HG03442 (cell line): Measurements from ENCODE around the gene ABCC6.
"Not testable (repeated sequence)": the region's sequence is repeated elsewhere in the genome, so short reads cannot be mapped to it uniquely, and the experiment has no call there.

Source experiments
- ATAC-seq: cut with Tn5 transposase; IDR thresholded peaks from one replicate; pipeline ENCODE4 v1.9.1; 2021; ENCODE audit warnings: mild to moderate bottlenecking, moderate library complexity; ENCODE audit not compliant: unreplicated experiment

Gene ABCC6

GRCh38 chr16:16223662-16224241 lies 458 bp upstream of the ABCC6 start:
- not testable (repeated sequence) for ATAC-seq

- ATAC-seq = not testable (repeated sequence)
Measured at GRCh38 chr16:16221382-16221781, 1.9 kb downstream of the ABCC6 start.

- ATAC-seq = not testable (repeated sequence)
Measured at GRCh38 chr16:16220449-16220848, 2.8 kb downstream of the ABCC6 start.

- ATAC-seq = not testable (repeated sequence)
Measured at GRCh38 chr16:16218787-16219186, 4.5 kb downstream of the ABCC6 start.

- ATAC-seq = not testable (repeated sequence)
Measured at GRCh38 chr16:16218349-16218748, 4.9 kb downstream of the ABCC6 start.

GRCh38 chr16:16213863-16214293 lies 9.4 kb downstream of the ABCC6 start:
- not testable (repeated sequence) for ATAC-seq

GRCh38 chr16:16211404-16211803 lies 11.9 kb downstream of the ABCC6 start:
- not testable (repeated sequence) for ATAC-seq

GRCh38 chr16:16208461-16208860 lies 14.8 kb downstream of the ABCC6 start:
- ATAC-seq = not testable (repeated sequence)

GRCh38 chr16:16207787-16208334 lies 15.4 kb downstream of the ABCC6 start:
- ATAC-seq = not testable (repeated sequence)

GRCh38 chr16:16207097-16207786 lies 16.1 kb downstream of the ABCC6 start:
- not testable (repeated sequence) for ATAC-seq

GRCh38 chr16:16205864-16206263 lies 17.4 kb downstream of the ABCC6 start:
- ATAC-seq = not testable (repeated sequence)

- ATAC-seq = not testable (repeated sequence)
Measured at GRCh38 chr16:16204552-16204951, 18.7 kb downstream of the ABCC6 start.

- ATAC-seq = not testable (repeated sequence)
Measured at GRCh38 chr16:16203494-16203893, 19.8 kb downstream of the ABCC6 start.

- not testable (repeated sequence) for ATAC-seq
Measured at GRCh38 chr16:16202400-16203143, 20.7 kb downstream of the ABCC6 start.

- ATAC-seq = not testable (repeated sequence)
Measured at GRCh38 chr16:16201880-16202279, 21.4 kb downstream of the ABCC6 start.

- ATAC-seq = not testable (repeated sequence)
Measured at GRCh38 chr16:16200391-16200790, 22.9 kb downstream of the ABCC6 start.

GRCh38 chr16:16199428-16199827 lies 23.9 kb downstream of the ABCC6 start:
- ATAC-seq = not testable (repeated sequence)

- no peak for ATAC-seq
Measured at GRCh38 chr16:16197966-16198365, 25.3 kb downstream of the ABCC6 start.

- no peak for ATAC-seq
Measured at GRCh38 chr16:16197331-16197730, 26.0 kb downstream of the ABCC6 start.

- no peak for ATAC-seq
Measured at GRCh38 chr16:16196099-16196498, 27.2 kb downstream of the ABCC6 start.

GRCh38 chr16:16191493-16192167 lies 31.7 kb downstream of the ABCC6 start:
- no peak for ATAC-seq
